ENCODE data around the gene FRMPD3.

FRMPD3 gene

DNA sequence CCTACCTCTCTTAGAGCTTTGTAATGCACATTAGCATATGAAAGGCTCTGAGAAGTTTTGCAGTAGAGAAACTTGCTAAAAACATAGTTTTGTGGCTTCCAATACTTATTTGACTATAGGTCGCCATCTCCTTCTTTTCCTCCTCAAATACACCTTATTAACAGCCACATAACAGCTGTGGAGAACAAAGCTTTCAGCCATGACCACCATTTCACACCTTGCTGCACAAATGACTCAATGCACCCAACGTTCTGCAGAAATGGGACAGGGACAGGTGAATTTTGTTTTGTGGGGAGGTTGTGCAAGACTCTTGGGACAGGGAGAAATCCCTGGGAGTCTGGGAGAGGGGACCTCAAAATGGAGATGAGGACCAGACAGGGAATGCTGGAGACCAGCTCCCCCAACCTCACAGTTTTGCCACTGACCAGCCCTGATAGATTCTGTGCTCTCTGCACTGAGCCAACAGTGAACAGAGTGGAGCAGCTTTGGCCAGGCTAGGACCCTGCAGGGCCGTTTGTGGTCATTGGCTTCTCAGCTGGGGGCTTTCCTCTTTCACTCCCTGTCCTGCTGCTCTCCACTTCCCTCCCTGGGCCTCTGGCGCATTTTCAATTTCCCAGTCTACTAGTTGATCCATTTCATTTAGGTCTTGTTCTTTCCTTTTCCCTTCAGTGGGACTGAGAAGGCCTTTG, 16.6 kb downstream of the FRMPD3 start:
- Histone ChIP-seq H3K4me3 (ENCODE audit: insufficient read depth in 1 of 2, low read depth in 1 of 2, low read length in 2 of 2) (no peak overlapping the region), H2BK5ac (ENCODE audit: low read depth, low read length, poor library complexity, severe bottlenecking) (no peak overlapping the region), H2BK120ac (ENCODE audit: low read depth, low read length) (no peak overlapping the region), H3K4me2 (ENCODE audit: low read length, poor library complexity, severe bottlenecking) (no peak overlapping the region), H3K4ac (ENCODE audit: low read depth in 1 of 2, low read length in 2 of 2) (no peak overlapping the region), H4K8ac (ENCODE audit: low read length) (no peak overlapping the region), H2BK15ac (ENCODE audit: low read depth, poor library complexity, severe bottlenecking) (no peak overlapping the region), H3K79me1 (replicated peaks; ENCODE audit: low read length, poor library complexity, severe bottlenecking) (no peaks in the 10 kb centered on the region), H4K91ac (ENCODE audit: low read length) (no peak overlapping the region), H3K9ac (ENCODE audit: low read length) (no peak overlapping the region), H3K36me3 (ENCODE audit: control insufficient read depth in 1 of 2, insufficient read depth in 2 of 2, low read depth in 1 of 2, low read length in 2 of 2) (no peaks in the 10 kb centered on the region), H3K9me3 (ENCODE audit: control insufficient read depth, low read length) (peaks cover 4% of the 10 kb centered on the region), H2AFZ (ENCODE audit: low read depth, low read length) (no peak overlapping the region), H3K18ac (ENCODE audit: low read depth in 1 of 2, low read length in 2 of 2) (no peak overlapping the region), H3K23ac (ENCODE audit: low read length in 2 of 2) (no peak overlapping the region), H3K27me3 (ENCODE audit: control insufficient read depth in 1 of 2, insufficient read depth in 1 of 2, low read length in 2 of 2) (peaks cover 11 to 69% of the 10 kb centered on the region in 2 experiments), H2BK12ac (ENCODE audit: low read length in 2 of 2) (no peak overlapping the region), H3K4me1 (ENCODE audit: control insufficient read depth, insufficient read depth, low read depth, low read length) (no peaks in the 10 kb centered on the region), H3K27ac (ENCODE audit: low read length, poor library complexity, severe bottlenecking) (no peak overlapping the region), H3K14ac (ENCODE audit: low read length in 2 of 2) (no peak overlapping the region), H2AK5ac (ENCODE audit: low read length, severe bottlenecking) (no peak overlapping the region)
- no peak for DNase-seq
- WGBS, result 80% methylated on average over 1 of the region's 4 CpGs

DNA sequence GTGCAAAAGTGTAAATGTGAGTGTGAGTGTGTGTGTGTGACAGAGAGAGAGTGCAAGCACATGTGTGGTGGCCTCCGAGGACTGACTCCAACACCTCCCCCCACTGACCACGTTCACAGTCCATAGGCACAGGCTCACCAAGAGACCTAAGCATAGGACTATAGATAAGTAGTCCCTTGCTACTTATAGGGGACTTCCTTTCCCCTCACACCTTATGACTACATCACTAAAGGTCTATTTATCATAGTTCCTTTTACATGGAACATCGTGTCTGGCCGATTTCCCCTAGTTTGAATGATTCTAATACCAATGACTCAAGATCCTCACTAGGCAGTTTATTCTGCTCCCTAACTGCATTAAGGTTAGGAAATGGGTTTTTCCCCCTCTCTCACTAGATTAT, 17.8 kb downstream of the FRMPD3 start:
- Histone ChIP-seq H3K9me3 (ENCODE audit: control insufficient read depth, low read length) (peaks cover 4% of the 10 kb centered on the region), H2AFZ (ENCODE audit: low read depth, low read length) (no peak overlapping the region), H4K8ac (ENCODE audit: low read length) (no peak overlapping the region), H3K36me3 (ENCODE audit: control insufficient read depth in 1 of 2, insufficient read depth in 2 of 2, low read depth in 1 of 2, low read length in 2 of 2) (no peaks in the 10 kb centered on the region), H3K14ac (ENCODE audit: low read length in 2 of 2) (no peak overlapping the region), H2BK5ac (ENCODE audit: low read depth, low read length, poor library complexity, severe bottlenecking) (no peak overlapping the region), H3K27ac (ENCODE audit: low read length, poor library complexity, severe bottlenecking) (no peak overlapping the region), H3K4me2 (ENCODE audit: low read length, poor library complexity, severe bottlenecking) (no peak overlapping the region), H3K4me3 (ENCODE audit: insufficient read depth in 1 of 2, low read depth in 1 of 2, low read length in 2 of 2) (no peak overlapping the region), H4K91ac (ENCODE audit: low read length) (no peak overlapping the region), H3K27me3 (ENCODE audit: control insufficient read depth in 1 of 2, insufficient read depth in 1 of 2, low read length in 2 of 2) (peaks cover 11 to 58% of the 10 kb centered on the region in 2 experiments), H2BK120ac (ENCODE audit: low read depth, low read length) (no peak overlapping the region), H3K4me1 (ENCODE audit: control insufficient read depth, insufficient read depth, low read depth, low read length) (no peaks in the 10 kb centered on the region), H3K18ac (ENCODE audit: low read depth in 1 of 2, low read length in 2 of 2) (no peak overlapping the region), H3K4ac (ENCODE audit: low read depth in 1 of 2, low read length in 2 of 2) (no peak overlapping the region), H3K9ac (ENCODE audit: low read length) (no peak overlapping the region), H3K23ac (ENCODE audit: low read length in 2 of 2) (no peak overlapping the region), H2BK15ac (ENCODE audit: low read depth, poor library complexity, severe bottlenecking) (no peak overlapping the region), H2AK5ac (ENCODE audit: low read length, severe bottlenecking) (no peak overlapping the region), H2BK12ac (ENCODE audit: low read length in 2 of 2) (no peak overlapping the region), H3K79me1 (replicated peaks; ENCODE audit: low read length, poor library complexity, severe bottlenecking) (no peaks in the 10 kb centered on the region)
- WGBS, result 0% methylated on average over 1 of the region's 4 CpGs
- no peak for DNase-seq

DNA sequence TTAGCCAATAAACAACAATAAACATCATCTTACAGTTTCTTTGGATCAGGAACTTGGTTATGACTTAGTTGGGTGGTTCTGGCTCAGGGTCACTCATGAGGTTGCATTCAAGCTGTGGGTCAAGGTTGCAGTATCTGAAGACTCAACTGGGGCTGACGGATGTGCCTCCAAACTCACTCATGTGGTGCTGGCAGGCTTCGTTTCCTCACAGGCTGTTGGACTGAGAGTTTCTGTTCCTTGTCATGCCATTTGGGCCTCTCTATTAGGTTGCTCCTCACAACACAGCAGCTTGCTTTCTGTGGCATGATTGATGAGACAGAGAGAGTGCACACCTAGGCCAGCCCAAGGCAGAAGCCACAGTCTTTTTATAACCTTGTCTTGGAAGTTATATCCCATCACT, 20.7 kb downstream of the FRMPD3 start:
- Histone ChIP-seq H3K9me3 (ENCODE audit: control insufficient read depth, low read length) (peaks cover 4% of the 10 kb centered on the region), H3K4ac (ENCODE audit: low read depth in 1 of 2, low read length in 2 of 2) (no peak overlapping the region), H3K36me3 (ENCODE audit: control insufficient read depth in 1 of 2, insufficient read depth in 2 of 2, low read depth in 1 of 2, low read length in 2 of 2) (no peaks in the 10 kb centered on the region), H3K9ac (ENCODE audit: low read length) (no peak overlapping the region), H3K18ac (ENCODE audit: low read depth in 1 of 2, low read length in 2 of 2) (no peak overlapping the region), H2BK5ac (ENCODE audit: low read depth, low read length, poor library complexity, severe bottlenecking) (no peak overlapping the region), H2BK15ac (ENCODE audit: low read depth, poor library complexity, severe bottlenecking) (no peak overlapping the region), H4K8ac (ENCODE audit: low read length) (no peak overlapping the region), H2BK120ac (ENCODE audit: low read depth, low read length) (no peak overlapping the region), H3K4me3 (ENCODE audit: insufficient read depth in 1 of 2, low read depth in 1 of 2, low read length in 2 of 2) (no peak overlapping the region), H3K4me2 (ENCODE audit: low read length, poor library complexity, severe bottlenecking) (no peak overlapping the region), H3K14ac (ENCODE audit: low read length in 2 of 2) (no peak overlapping the region), H3K23ac (ENCODE audit: low read length in 2 of 2) (no peak overlapping the region), H4K91ac (ENCODE audit: low read length) (no peak overlapping the region), H3K4me1 (ENCODE audit: control insufficient read depth, insufficient read depth, low read depth, low read length) (no peaks in the 10 kb centered on the region), H3K27ac (ENCODE audit: low read length, poor library complexity, severe bottlenecking) (no peak overlapping the region), H2BK12ac (ENCODE audit: low read length in 2 of 2) (no peak overlapping the region), H2AK5ac (ENCODE audit: low read length, severe bottlenecking) (no peak overlapping the region), H2AFZ (ENCODE audit: low read depth, low read length) (no peak overlapping the region), H3K27me3 (ENCODE audit: control insufficient read depth in 1 of 2, insufficient read depth in 1 of 2, low read length in 2 of 2) (peaks cover 5 to 57% of the 10 kb centered on the region in 2 experiments), H3K79me1 (replicated peaks; ENCODE audit: low read length, poor library complexity, severe bottlenecking) (no peaks in the 10 kb centered on the region)
- 70% methylated on average over 2 of the region's 2 CpGs for WGBS
- DNase-seq, result no peak

DNA sequence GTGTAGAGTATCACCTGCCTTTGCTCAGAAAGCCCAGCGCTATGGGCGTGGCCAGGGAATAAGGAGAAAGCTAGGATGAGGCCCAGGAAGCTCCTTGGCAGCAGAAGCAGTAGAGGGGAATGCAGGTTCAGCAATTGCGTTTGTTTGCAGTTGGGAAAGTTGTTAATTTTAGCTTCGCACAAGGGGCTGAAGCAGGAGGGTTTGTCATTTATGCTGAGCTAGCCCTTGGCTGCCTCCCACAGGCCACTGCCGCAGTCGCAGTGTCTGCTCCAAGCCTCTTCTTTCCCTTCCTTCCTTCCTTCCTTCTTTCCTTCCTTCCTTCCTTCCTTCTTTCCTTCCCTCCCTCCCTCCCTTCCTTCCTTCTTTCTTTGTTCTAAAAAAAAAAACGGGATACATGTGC, 21.5 kb downstream of the FRMPD3 start:
- Histone ChIP-seq H3K27me3 (ENCODE audit: control insufficient read depth in 1 of 2, insufficient read depth in 1 of 2, low read length in 2 of 2) (peaks cover 5 to 57% of the 10 kb centered on the region in 2 experiments), H2BK15ac (ENCODE audit: low read depth, poor library complexity, severe bottlenecking) (no peak overlapping the region), H3K4ac (ENCODE audit: low read depth in 1 of 2, low read length in 2 of 2) (no peak overlapping the region), H3K4me1 (ENCODE audit: control insufficient read depth, insufficient read depth, low read depth, low read length) (no peaks in the 10 kb centered on the region), H3K18ac (ENCODE audit: low read depth in 1 of 2, low read length in 2 of 2) (no peak overlapping the region), H3K79me1 (replicated peaks; ENCODE audit: low read length, poor library complexity, severe bottlenecking) (no peaks in the 10 kb centered on the region), H3K14ac (ENCODE audit: low read length in 2 of 2) (no peak overlapping the region), H3K9me3 (ENCODE audit: control insufficient read depth, low read length) (peaks cover 4% of the 10 kb centered on the region), H3K4me3 (ENCODE audit: insufficient read depth in 1 of 2, low read depth in 1 of 2, low read length in 2 of 2) (no peak overlapping the region), H2AFZ (ENCODE audit: low read depth, low read length) (no peak overlapping the region), H3K27ac (ENCODE audit: low read length, poor library complexity, severe bottlenecking) (no peak overlapping the region), H2BK12ac (ENCODE audit: low read length in 2 of 2) (no peak overlapping the region), H3K9ac (ENCODE audit: low read length) (no peak overlapping the region), H2BK5ac (ENCODE audit: low read depth, low read length, poor library complexity, severe bottlenecking) (no peak overlapping the region), H2BK120ac (ENCODE audit: low read depth, low read length) (no peak overlapping the region), H3K4me2 (ENCODE audit: low read length, poor library complexity, severe bottlenecking) (no peak overlapping the region), H4K8ac (ENCODE audit: low read length) (no peak overlapping the region), H3K36me3 (ENCODE audit: control insufficient read depth in 1 of 2, insufficient read depth in 2 of 2, low read depth in 1 of 2, low read length in 2 of 2) (no peaks in the 10 kb centered on the region), H2AK5ac (ENCODE audit: low read length, severe bottlenecking) (no peak overlapping the region), H4K91ac (ENCODE audit: low read length) (no peak overlapping the region), H3K23ac (ENCODE audit: low read length in 2 of 2) (no peak overlapping the region)
- DNase-seq, result no peak
- 34% methylated on average over 4 of the region's 7 CpGs for WGBS
